22Rv1 (cell line): Measurements from ENCODE around the gene USH2A.

Source experiments
- H3K27ac ChIP-seq: fragments of 450-650 bp; 2 replicates; pipeline ENCODE4 v1.5.1; 2017
- CTCF ChIP-seq: fragments of 450-650 bp; IDR thresholded peaks from 2 replicates; pipeline ENCODE4 v1.5.1; 2017; ENCODE audit warnings: mild to moderate bottlenecking
- ZFX ChIP-seq: fragments of 450-650 bp; IDR thresholded peaks from 2 replicates; pipeline ENCODE4 v1.6.1; 2017; ENCODE audit warnings: antibody characterized with exemption, borderline replicate concordance

USH2A gene

DNA sequence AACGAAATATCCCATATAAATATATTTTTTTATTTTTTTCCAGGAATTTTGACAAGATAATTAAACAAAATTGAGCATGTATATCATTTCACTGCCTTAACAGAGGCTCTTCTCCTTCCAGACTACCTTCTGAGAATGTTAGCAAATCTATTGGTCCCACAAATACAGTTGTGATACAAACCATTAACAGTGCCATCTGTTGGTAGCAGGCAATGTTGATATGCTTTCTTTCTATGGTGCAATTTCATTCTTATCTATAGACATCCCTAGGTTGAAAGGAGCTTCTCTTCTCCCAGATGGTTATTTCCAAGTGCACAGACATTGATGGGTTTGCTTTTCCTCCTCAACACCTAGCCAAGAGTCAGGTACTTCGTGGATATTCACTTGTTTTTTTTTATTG lies 303.6 kb downstream of the USH2A start:
- TF ChIP-seq ZFX (no peak), CTCF (peak; percentile 71)
- no peak overlapping the region for H3K27ac ChIP-seq

GRCh38 chr1:216114180-216114579 lies 309.1 kb downstream of the USH2A start:
- no peak overlapping the region for H3K27ac ChIP-seq
- TF ChIP-seq ZFX (no peak), CTCF (no peak)

GRCh38 chr1:216113181-216113580 lies 310.1 kb downstream of the USH2A start:
- H3K27ac ChIP-seq: no peak overlapping the region
- no peak for TF ChIP-seq CTCF
- TF ChIP-seq ZFX: no peak

DNA sequence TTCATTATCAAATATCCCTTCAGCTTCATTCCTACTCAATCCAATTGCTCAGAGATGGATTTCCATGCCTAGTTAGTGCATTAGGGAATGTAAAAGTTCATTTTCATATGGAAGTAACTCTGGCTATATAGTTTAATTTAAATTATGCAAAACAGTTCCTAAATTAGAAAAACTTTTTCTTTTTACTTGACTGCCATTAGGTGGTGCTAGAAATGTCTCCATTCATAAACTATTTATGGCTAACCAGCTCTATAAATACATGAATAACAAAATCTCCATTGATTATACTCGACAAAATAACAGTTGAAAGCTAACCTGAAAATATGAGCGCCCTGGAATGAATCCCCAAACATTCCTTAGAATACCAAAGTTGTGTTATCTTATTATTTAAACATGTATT lies 311.4 kb downstream of the USH2A start:
- TF ChIP-seq CTCF: peak; percentile 74
- no peak for TF ChIP-seq ZFX

GRCh38 chr1:216095400-216095799 lies 327.8 kb downstream of the USH2A start:
- no peak for TF ChIP-seq ZFX
- no peak overlapping the region for H3K27ac ChIP-seq

More for the DNA sequence above, 311.4 kb downstream of the USH2A start:
- no peak overlapping the region for H3K27ac ChIP-seq

- TF ChIP-seq ZFX (no peak), CTCF (no peak)
- no peak overlapping the region for H3K27ac ChIP-seq
Observed at GRCh38 chr1:216090556-216090955, 332.7 kb downstream of the USH2A start.

DNA sequence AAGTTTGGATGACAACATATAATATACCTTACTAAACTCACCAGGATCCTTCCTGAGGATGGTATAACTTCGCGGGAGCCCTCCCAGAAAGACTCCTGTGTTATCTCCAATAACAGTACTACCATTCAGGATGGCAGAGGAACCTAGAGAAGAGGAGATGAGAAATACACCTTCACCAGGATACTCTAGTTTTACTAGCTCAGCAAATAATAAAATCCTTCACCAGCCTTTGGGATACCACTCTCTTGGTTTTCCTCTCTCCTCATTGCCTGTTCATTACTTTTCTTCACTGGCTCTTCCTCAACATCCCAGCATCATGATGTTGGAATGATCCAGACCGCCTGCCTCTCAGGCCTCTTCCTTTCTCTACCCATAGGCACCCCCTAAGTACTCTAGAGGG lies 336.6 kb downstream of the USH2A start:
- no peak overlapping the region for H3K27ac ChIP-seq
- TF ChIP-seq CTCF (no peak), ZFX (no peak)

- no peak for TF ChIP-seq CTCF
- no peak for TF ChIP-seq ZFX
- no peak overlapping the region for H3K27ac ChIP-seq
Observed at GRCh38 chr1:216081445-216081844, 341.8 kb downstream of the USH2A start.
